ENCODE data around the gene ELMO1.

ELMO1 gene

DNA sequence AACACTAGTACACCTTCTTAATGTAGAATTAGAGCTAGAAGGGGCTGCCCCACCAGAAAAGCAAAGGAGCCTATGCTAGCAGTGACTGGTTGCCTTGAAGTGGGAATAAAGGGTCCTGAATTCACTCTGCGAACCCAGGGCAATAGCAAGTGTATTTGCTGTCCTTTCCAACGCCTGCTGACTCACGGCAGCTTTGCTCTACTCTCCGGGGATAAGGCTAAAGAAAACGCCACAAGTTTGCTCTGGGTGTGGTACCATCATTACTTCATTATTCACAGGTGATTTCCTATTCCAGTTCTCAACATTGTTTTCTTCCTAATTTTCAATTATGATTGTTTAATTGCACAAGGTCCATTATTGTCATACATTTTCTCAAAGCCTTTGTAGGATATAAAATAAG, 503.8 kb downstream of the ELMO1 start:
- CTCF ChIA-PET = no interaction called here
- POLR2A ChIA-PET = no interaction called here

DNA sequence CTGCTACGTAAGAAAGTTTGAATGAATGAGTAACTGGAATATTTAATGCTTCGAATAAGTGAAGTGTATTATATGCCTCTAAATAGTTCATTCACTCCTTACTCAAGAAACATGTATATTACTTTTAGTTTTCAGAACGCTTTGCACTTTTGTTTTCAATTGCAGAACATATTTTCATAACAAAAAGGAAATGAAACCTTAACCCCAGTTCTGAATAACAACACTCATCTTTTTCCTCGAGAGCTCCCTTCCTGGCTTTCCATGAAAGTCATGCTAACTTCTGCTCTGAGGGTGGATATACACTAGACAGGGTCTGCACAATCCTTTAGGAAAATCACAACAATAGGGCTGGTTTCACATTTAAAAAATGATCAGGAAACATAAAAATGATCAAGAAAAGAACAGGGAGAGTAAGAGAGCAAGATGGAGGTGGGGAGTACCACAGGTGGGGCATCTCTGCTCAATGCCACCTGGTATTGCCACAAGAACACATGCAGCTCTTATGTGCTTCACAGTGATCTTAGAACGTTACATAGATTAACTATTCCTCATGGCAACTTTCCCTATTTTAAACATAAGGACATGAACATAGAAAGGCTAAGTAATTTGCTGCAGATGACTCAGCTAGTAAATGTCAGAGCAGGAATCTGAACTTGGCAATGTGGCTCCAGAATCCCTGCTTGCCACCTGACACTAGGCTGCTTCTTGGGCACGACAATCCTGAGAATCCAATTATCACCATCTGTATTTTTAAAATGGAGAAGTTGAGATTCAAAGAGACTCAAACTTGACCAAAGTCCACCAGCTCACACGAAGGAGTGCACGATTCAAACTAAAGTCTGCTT, 504.9 kb downstream of the ELMO1 start:
- ChIA-PET CTCF (no interaction called here), POLR2A (no interaction called here)
- no peak overlapping the region for H3K27ac ChIP-seq (ENCODE audit: insufficient read depth in 1 of 2, low read depth in 1 of 2, low read length in 2 of 2, poor library complexity in 1 of 2, severe bottlenecking in 2 of 2)
- H3K36me3 ChIP-seq (ENCODE audit: control insufficient read depth in 4 of 4, insufficient read depth in 4 of 4, low read length in 3 of 4) = peaks cover 6 to 52% (median 29%) of the 10 kb centered on the region in 4 experiments
- H3K4me1 ChIP-seq (ENCODE audit: control extremely low read depth in 1 of 4, control insufficient read depth in 4 of 4, insufficient read depth in 4 of 4, low read length in 3 of 4) = no peaks in the 10 kb centered on the region
- peaks cover 0 to 30% (median 13%) of the 10 kb centered on the region in 5 experiments for H3K9me3 ChIP-seq (ENCODE audit: control extremely low read depth in 1 of 5, control insufficient read depth in 4 of 5, insufficient read depth in 2 of 5, low read depth in 1 of 5, low read length in 4 of 5)
- H3K4me3 ChIP-seq (ENCODE audit: control insufficient read depth in 1 of 7, extremely low read depth in 1 of 7, insufficient read depth in 4 of 7, low read depth in 2 of 7, low read length in 6 of 7) = no peak overlapping the region
- 100% methylated on average over 3 of the region's 8 CpGs for WGBS (ENCODE audit: insufficient coverage)
- H3K27me3 ChIP-seq (replicated peaks in 2 of 5; ENCODE audit: control insufficient read depth in 4 of 5, insufficient read depth in 5 of 5, low read length in 4 of 5) = no peaks in the 10 kb centered on the region
- no peak for DNase-seq

More for the DNA sequence above, 503.8 kb downstream of the ELMO1 start:
- peaks cover 7 to 54% (median 31%) of the 10 kb centered on the region in 4 experiments for H3K36me3 ChIP-seq (ENCODE audit: control insufficient read depth in 4 of 4, insufficient read depth in 4 of 4, low read length in 3 of 4)
- H3K9me3 ChIP-seq (ENCODE audit: control extremely low read depth in 1 of 5, control insufficient read depth in 4 of 5, insufficient read depth in 2 of 5, low read depth in 1 of 5, low read length in 4 of 5) = peaks cover 0 to 21% (median 7%) of the 10 kb centered on the region in 5 experiments
- no peak overlapping the region for H3K4me3 ChIP-seq (ENCODE audit: control insufficient read depth in 1 of 7, extremely low read depth in 1 of 7, insufficient read depth in 4 of 7, low read depth in 2 of 7, low read length in 6 of 7)
- no peaks in the 10 kb centered on the region for H3K4me1 ChIP-seq (ENCODE audit: control extremely low read depth in 1 of 4, control insufficient read depth in 4 of 4, insufficient read depth in 4 of 4, low read length in 3 of 4)
- no peaks in the 10 kb centered on the region for H3K27me3 ChIP-seq (replicated peaks in 2 of 5; ENCODE audit: control insufficient read depth in 4 of 5, insufficient read depth in 5 of 5, low read length in 4 of 5)
- WGBS (ENCODE audit: insufficient coverage) = 98% methylated on average over 5 of the region's 5 CpGs
- no peak for DNase-seq
- H3K27ac ChIP-seq (ENCODE audit: insufficient read depth in 1 of 2, low read depth in 1 of 2, low read length in 2 of 2, poor library complexity in 1 of 2, severe bottlenecking in 2 of 2) = no peak overlapping the region

DNA sequence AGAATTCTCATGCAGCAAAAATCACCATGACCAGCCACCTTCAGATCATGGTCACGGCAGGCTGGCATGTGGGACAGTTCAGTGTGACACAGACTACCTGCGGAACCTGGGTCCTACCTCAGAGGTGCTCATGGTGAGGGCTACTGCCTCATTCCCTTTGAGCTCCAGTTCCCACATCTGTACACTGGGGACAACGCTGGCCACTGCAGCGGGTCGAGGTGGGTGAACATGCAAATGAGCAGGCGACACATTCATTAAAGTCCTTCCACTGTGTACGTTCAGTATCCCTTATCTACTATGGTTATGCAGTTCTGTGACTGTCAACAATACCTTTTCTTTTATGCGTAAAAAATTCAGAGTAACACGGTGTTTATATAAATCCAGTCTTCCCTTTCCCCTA, 505.7 kb downstream of the ELMO1 start:
- POLR2A ChIA-PET = no interaction called here

DNA sequence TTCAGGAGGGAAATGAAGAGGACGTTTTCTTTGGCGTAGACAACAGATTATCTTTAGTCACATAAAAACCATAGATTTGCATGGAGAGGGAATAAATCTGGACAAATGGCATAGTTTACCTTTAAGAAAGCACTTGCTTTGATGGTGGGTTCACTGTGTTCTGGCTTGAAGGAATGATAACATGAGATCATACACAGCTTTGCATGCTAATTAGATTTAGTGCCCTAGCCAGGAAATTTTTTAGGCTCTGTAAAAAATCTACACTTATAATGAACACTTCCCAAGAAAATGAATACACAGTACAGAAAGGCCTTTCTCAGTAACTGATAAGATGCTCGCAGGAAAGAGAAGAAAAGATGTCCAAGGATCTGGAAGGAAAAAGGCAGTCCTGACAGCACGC, 506.1 kb downstream of the ELMO1 start:
- Histone ChIP-seq H3K4me1 (ENCODE audit: control extremely low read depth in 1 of 4, control insufficient read depth in 4 of 4, insufficient read depth in 4 of 4, low read length in 3 of 4) (no peaks in the 10 kb centered on the region), H3K4me3 (ENCODE audit: control insufficient read depth in 1 of 7, extremely low read depth in 1 of 7, insufficient read depth in 4 of 7, low read depth in 2 of 7, low read length in 6 of 7) (no peak overlapping the region), H3K27ac (ENCODE audit: insufficient read depth in 1 of 2, low read depth in 1 of 2, low read length in 2 of 2, poor library complexity in 1 of 2, severe bottlenecking in 2 of 2) (no peak overlapping the region), H3K36me3 (ENCODE audit: control insufficient read depth in 4 of 4, insufficient read depth in 4 of 4, low read length in 3 of 4) (peaks cover 6 to 62% (median 33%) of the 10 kb centered on the region in 4 experiments), H3K9me3 (ENCODE audit: control extremely low read depth in 1 of 5, control insufficient read depth in 4 of 5, insufficient read depth in 2 of 5, low read depth in 1 of 5, low read length in 4 of 5) (peaks cover 5 to 41% (median 19%) of the 10 kb centered on the region in 5 experiments), H3K27me3 (replicated peaks in 2 of 5; ENCODE audit: control insufficient read depth in 4 of 5, insufficient read depth in 5 of 5, low read length in 4 of 5) (no peaks in the 10 kb centered on the region)
- POLR2A ChIA-PET = no interaction called here
- CTCF ChIA-PET = no interaction called here
- WGBS (ENCODE audit: insufficient coverage) = 100% methylated on average over 2 of the region's 4 CpGs
- no peak for DNase-seq

More for the DNA sequence above, 505.7 kb downstream of the ELMO1 start:
- H3K27ac ChIP-seq (ENCODE audit: insufficient read depth in 1 of 2, low read depth in 1 of 2, low read length in 2 of 2, poor library complexity in 1 of 2, severe bottlenecking in 2 of 2) = no peak overlapping the region
- no peak overlapping the region for H3K4me3 ChIP-seq (ENCODE audit: control insufficient read depth in 1 of 7, extremely low read depth in 1 of 7, insufficient read depth in 4 of 7, low read depth in 2 of 7, low read length in 6 of 7)
- 100% methylated on average over 9 of the region's 9 CpGs for WGBS (ENCODE audit: insufficient coverage)
- H3K9me3 ChIP-seq (ENCODE audit: control extremely low read depth in 1 of 5, control insufficient read depth in 4 of 5, insufficient read depth in 2 of 5, low read depth in 1 of 5, low read length in 4 of 5) = peaks cover 2 to 37% (median 15%) of the 10 kb centered on the region in 5 experiments
- no peak for DNase-seq
- CTCF ChIA-PET = no interaction called here
- H3K27me3 ChIP-seq (replicated peaks in 2 of 5; ENCODE audit: control insufficient read depth in 4 of 5, insufficient read depth in 5 of 5, low read length in 4 of 5) = no peaks in the 10 kb centered on the region
- H3K4me1 ChIP-seq (ENCODE audit: control extremely low read depth in 1 of 4, control insufficient read depth in 4 of 4, insufficient read depth in 4 of 4, low read length in 3 of 4) = no peaks in the 10 kb centered on the region
- peaks cover 6 to 59% (median 31%) of the 10 kb centered on the region in 4 experiments for H3K36me3 ChIP-seq (ENCODE audit: control insufficient read depth in 4 of 4, insufficient read depth in 4 of 4, low read length in 3 of 4)

DNA sequence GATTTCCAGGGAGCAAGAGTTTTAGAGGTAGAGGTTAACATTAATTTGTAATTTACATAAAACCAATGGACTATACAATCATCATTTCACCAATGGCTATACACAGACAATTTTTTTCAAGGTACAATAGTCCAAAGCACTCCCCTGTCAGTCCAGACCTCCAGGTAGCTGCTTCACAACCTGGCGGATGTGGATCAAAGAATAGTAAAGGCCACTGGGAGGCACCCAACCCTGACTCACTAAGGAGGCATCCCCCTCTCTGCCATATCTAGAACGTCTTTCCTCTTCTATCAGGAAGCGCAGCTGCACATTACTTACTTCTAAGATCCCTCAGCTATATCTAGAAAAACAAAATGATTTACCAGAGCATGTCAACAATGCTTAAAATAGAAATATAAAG, 506.6 kb downstream of the ELMO1 start:
- Histone ChIP-seq H3K4me1 (ENCODE audit: control extremely low read depth in 1 of 4, control insufficient read depth in 4 of 4, insufficient read depth in 4 of 4, low read length in 3 of 4) (no peaks in the 10 kb centered on the region), H3K36me3 (ENCODE audit: control insufficient read depth in 4 of 4, insufficient read depth in 4 of 4, low read length in 3 of 4) (peaks cover 9 to 64% (median 37%) of the 10 kb centered on the region in 4 experiments), H3K27ac (ENCODE audit: insufficient read depth in 1 of 2, low read depth in 1 of 2, low read length in 2 of 2, poor library complexity in 1 of 2, severe bottlenecking in 2 of 2) (no peak overlapping the region), H3K4me3 (ENCODE audit: control insufficient read depth in 1 of 7, extremely low read depth in 1 of 7, insufficient read depth in 4 of 7, low read depth in 2 of 7, low read length in 6 of 7) (no peak overlapping the region), H3K27me3 (replicated peaks in 2 of 5; ENCODE audit: control insufficient read depth in 4 of 5, insufficient read depth in 5 of 5, low read length in 4 of 5) (no peaks in the 10 kb centered on the region), H3K9me3 (ENCODE audit: control extremely low read depth in 1 of 5, control insufficient read depth in 4 of 5, insufficient read depth in 2 of 5, low read depth in 1 of 5, low read length in 4 of 5) (peaks cover 10 to 46% (median 24%) of the 10 kb centered on the region in 5 experiments)
- DNase-seq = no peak
- CTCF ChIA-PET = interaction anchor here (0.8 to 0.9 kb wide), 2 partner anchors 13 to 44 kb away, joined by 3 read pairs; no protein-coding TSS in a partner anchor
- POLR2A ChIA-PET = no interaction called here
- whole genome bisulfite sequencing (ENCODE audit: insufficient coverage) = 100% methylated on average over 1 of the region's 3 CpGs

DNA sequence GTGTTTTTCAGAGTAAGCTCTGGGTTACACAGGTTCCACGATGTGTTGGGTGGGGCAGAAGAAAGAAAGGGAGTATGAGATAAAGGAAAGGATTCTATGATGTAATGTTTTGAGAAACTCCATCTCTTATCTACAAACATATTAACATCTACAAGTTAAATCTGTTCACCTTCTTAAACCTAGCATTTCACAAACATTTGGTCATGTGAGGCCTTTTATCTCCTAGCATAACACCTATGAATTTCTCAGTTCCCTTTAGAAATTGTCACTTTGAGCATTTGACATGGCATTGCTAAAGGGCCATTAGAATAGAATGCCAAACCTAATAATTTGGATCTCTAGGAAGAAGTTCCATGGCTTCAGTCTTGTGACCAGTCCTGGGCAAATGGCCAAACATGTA, 507.3 kb downstream of the ELMO1 start:
- Histone ChIP-seq H3K27me3 (replicated peaks in 2 of 5; ENCODE audit: control insufficient read depth in 4 of 5, insufficient read depth in 5 of 5, low read length in 4 of 5) (no peaks in the 10 kb centered on the region), H3K36me3 (ENCODE audit: control insufficient read depth in 4 of 4, insufficient read depth in 4 of 4, low read length in 3 of 4) (peaks cover 15 to 68% (median 39%) of the 10 kb centered on the region in 4 experiments), H3K4me1 (ENCODE audit: control extremely low read depth in 1 of 4, control insufficient read depth in 4 of 4, insufficient read depth in 4 of 4, low read length in 3 of 4) (no peaks in the 10 kb centered on the region), H3K9me3 (ENCODE audit: control extremely low read depth in 1 of 5, control insufficient read depth in 4 of 5, insufficient read depth in 2 of 5, low read depth in 1 of 5, low read length in 4 of 5) (peaks cover 13 to 52% (median 29%) of the 10 kb centered on the region in 5 experiments), H3K4me3 (ENCODE audit: control insufficient read depth in 1 of 7, extremely low read depth in 1 of 7, insufficient read depth in 4 of 7, low read depth in 2 of 7, low read length in 6 of 7) (no peak overlapping the region), H3K27ac (ENCODE audit: insufficient read depth in 1 of 2, low read depth in 1 of 2, low read length in 2 of 2, poor library complexity in 1 of 2, severe bottlenecking in 2 of 2) (no peak overlapping the region)
- ChIA-PET POLR2A (no interaction called here), CTCF (interaction anchor here (0.8 to 0.9 kb wide), 2 partner anchors 12 to 45 kb away, joined by 3 read pairs; no protein-coding TSS in a partner anchor)
- no CpG with 5 or more reads among the region's 1 CpG for WGBS (ENCODE audit: insufficient coverage)
- DNase-seq = no peak

DNA sequence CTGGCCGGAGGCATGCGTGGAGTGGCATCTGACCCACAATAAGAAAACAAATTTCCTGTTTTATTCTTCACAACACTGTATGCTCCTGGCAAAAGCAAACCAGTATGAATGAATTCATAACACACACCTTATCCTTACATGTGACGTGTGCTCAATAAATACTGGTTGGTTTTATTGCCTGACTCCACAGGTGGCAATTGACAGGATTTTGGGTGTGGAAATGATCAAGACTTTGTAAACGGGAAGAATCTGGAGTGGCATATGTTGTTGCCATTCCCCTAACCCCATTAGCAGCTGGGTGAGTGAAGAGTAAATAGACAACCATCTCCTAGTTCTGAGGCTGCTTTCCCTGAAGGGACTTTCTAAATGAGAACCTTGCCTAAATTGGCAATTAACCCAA, 508.8 kb downstream of the ELMO1 start:
- POLR2A ChIA-PET = no interaction called here
- H3K4me1 ChIP-seq (ENCODE audit: control extremely low read depth in 1 of 4, control insufficient read depth in 4 of 4, insufficient read depth in 4 of 4, low read length in 3 of 4) = no peaks in the 10 kb centered on the region
- H3K4me3 ChIP-seq (ENCODE audit: control insufficient read depth in 1 of 7, extremely low read depth in 1 of 7, insufficient read depth in 4 of 7, low read depth in 2 of 7, low read length in 6 of 7) = no peak overlapping the region
- 100% methylated on average over 3 of the region's 4 CpGs for WGBS (ENCODE audit: insufficient coverage)
- no peak for DNase-seq
- no peaks in the 10 kb centered on the region for H3K27me3 ChIP-seq (replicated peaks in 2 of 5; ENCODE audit: control insufficient read depth in 4 of 5, insufficient read depth in 5 of 5, low read length in 4 of 5)
- peaks cover 13 to 66% (median 30%) of the 10 kb centered on the region in 5 experiments for H3K9me3 ChIP-seq (ENCODE audit: control extremely low read depth in 1 of 5, control insufficient read depth in 4 of 5, insufficient read depth in 2 of 5, low read depth in 1 of 5, low read length in 4 of 5)
- peaks cover 16 to 72% (median 44%) of the 10 kb centered on the region in 4 experiments for H3K36me3 ChIP-seq (ENCODE audit: control insufficient read depth in 4 of 4, insufficient read depth in 4 of 4, low read length in 3 of 4)
- no peak overlapping the region for H3K27ac ChIP-seq (ENCODE audit: insufficient read depth in 1 of 2, low read depth in 1 of 2, low read length in 2 of 2, poor library complexity in 1 of 2, severe bottlenecking in 2 of 2)
- CTCF ChIA-PET = no interaction called here
